T47D (cell line): ENCODE results near the gene NUMBL.

Experiments
- DNase-seq, 2 experiments: peaks; one replicate each; pipeline versions ENCODE4 v3.0.0 to v3.0.0-alpha.2; 2011 to 2012; ENCODE audit warnings: low read depth in 1 of 2, low spot score in 1 of 2
- JUND ChIP-seq: IDR thresholded peaks from 2 replicates; pipeline ENCODE4 v1.6.1; 2012; ENCODE audit warnings: low read depth
- in situ Hi-C: cut with HindIII; loops from 2 replicates; pipeline ENCODE4 v1.10.0; 2016; ENCODE audit warnings: low sequenced_read_pairs, low pct_unique_long_range_greater_than_20kb

The NUMBL gene

DNA sequence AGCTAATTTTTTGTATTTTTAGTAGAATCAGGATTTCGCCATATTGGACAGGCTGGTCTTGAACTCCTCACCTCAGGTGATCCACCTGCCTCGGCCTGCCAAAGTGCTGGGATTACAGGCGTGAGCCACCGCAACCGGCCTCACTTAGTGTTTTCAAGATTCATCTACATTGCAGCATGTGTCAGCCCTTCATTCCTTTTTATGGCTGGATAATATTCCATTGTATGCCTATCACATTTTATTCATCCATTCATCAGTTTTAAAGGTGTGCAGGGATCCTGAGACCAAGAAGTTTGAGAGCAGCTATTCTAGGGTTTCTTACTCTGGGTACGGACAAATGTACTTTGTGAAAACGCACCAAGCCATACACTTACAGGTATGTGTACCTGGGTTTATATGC lies 17.2 kb upstream of the NUMBL start:
- in situ Hi-C loops, result no loop called here
- TF ChIP-seq JUND, result no peak
- no peak for DNase-seq

DNA sequence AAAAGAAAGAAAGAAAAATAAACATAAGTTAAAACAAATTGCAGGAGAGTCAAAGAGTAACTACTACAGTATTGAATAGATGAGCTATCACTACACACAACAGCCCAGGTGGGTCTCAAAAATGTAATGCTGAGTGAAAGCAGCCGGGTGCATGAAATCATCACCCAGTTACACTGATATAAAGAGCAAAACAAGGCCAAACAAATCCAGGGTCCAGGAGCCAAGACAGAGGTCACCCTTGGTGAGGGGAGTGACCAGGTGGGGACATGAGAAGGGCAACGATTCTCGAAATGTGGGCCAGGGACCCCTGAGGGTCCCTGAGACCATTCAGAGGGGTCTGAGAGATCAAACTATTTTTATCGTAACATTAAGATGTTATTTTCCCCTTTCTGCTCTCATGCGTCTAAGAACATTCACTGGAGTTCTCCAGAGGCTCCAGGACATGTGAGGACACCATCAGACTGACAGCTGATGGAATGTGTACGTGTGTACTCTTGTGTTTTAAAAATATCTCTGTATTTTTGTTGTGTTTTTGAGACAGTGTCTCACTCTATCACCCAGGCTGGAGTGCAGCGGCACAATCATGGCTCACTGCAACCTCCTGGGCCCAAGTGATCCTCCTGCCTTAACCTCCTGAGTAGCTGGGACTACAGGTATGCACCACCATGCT lies 15.6 kb upstream of the NUMBL start:
- in situ Hi-C loops, result no loop called here
- no peak for TF ChIP-seq JUND
- DNase-seq, result no peak

DNA sequence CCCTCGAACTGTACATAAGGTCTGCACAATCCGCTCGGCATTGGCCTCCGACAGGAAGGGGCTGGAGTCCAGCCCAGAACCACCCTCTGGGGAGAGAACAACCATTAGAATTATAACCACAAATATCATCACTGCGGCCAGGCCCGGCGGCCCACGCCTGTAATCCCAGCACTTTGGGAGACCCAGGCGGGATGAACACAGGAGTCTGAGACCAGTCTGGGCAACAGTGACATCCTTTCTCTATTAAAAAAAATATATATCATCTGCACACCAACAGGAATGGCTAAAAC lies 14.9 kb upstream of the NUMBL start:
- no peak for DNase-seq
- no peak for TF ChIP-seq JUND
- in situ Hi-C loops, result no loop called here

DNA sequence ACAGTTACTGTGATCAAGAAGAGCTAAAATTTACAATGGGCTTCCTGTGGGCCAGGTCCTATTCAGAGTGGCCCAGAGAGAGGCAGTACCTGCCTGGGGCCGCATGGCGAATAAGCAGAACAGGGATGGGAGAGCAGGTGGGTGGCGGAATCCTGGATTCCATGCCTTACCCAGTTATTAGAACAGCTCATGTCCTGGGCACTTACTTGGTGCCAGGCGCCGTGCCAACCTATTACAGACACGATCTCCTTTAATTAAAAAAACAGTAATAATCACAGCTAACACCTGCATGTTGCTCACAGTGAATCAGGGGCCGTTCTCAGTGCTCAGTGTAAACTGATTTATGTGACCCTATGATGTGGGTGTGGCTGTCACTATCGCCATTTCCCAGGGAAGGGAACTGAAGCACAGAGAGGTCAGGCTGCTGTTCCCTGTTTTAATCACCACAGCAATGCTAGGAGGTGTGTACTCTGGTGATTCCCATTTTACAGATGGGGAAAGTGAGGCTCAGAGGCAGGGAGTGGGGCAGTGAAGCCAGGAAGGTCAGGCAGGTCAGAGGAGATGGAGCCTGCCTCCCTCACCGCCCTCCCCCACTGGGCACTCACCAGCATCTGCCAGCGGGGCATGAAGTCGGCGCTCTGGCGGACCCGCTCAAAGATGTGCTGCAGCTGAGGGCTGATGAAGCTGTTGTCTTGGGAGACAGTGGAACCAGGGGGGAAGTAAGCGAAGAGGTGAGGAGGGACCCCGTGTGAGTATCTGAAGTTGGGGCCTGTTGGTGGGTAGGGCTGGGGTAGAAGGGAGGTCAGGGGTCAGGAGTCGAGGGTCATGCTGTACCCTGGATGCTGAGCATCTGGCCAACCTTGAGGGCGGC lies 14.3 kb upstream of the NUMBL start:
- no peak for TF ChIP-seq JUND
- no peak for DNase-seq
- in situ Hi-C loops, result no loop called here

- in situ Hi-C loops, result no loop called here
- TF ChIP-seq JUND, result no peak
- DNase-seq, result no peak
Measured at GRCh38 chr19:40703029-40703755, 12.7 kb upstream of the NUMBL start.

DNA sequence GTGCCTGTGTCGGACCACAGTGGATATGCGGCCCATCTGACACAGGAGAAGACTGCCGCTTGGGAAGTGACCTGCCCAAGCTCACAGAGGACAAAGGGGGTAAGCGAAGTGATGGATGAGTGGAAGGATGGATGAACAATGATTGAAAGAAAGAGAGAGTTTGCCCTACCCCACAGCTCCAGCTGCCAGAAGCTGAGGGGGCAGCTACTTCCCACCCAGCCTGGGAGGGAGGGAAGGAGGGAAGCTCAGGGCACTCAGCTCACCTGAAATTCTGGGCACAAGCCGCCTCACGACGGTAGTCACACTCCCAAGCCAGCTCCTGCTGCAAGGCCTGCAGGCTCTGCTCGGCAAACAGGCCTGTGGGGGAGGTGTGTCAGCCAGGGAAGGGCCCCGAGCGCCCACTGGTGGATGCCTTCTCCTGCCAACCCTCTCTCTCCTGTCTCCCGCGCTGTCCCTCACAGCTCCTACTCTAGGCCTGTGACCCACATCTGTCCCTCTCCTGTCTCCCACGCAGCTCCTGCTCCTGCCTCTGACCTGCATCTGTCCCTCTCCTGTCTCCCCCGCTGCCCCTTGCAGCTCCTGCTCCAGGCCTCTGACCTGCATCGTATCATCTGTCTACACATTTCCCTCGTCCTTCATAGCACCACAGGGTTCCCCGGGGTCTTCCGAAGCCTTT lies 12.0 kb upstream of the NUMBL start:
- DNase-seq, result peak in 1 of 2 experiments; percentile 60
- in situ Hi-C loops, result no loop called here
- no peak for TF ChIP-seq JUND

- DNase-seq, result no peak
- in situ Hi-C loops, result no loop called here
- no peak for TF ChIP-seq JUND
Measured at GRCh38 chr19:40701758-40702157, 11.3 kb upstream of the NUMBL start.

DNA sequence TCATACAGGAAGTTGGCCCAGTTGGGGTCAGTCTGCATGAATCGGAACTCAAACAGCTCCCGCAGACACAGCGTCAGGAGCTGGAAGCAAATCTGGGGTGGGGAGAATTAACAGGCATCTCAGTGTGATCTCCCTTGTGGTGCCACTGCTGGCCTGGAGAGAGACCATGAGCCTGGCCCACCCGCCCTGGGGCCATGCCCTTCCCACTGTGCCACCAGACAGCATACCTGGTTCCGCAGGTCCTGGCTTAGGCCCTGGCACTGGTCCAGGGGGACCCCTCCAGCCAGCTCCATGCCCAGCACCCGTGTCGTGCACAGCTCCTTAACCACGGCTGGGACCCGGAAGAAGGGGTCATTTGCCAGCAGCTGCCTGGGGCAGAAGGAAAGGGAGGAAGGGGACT lies 9.6 kb upstream of the NUMBL start:
- in situ Hi-C loops, result no loop called here
- DNase-seq, result no peak
- no peak for TF ChIP-seq JUND

DNA sequence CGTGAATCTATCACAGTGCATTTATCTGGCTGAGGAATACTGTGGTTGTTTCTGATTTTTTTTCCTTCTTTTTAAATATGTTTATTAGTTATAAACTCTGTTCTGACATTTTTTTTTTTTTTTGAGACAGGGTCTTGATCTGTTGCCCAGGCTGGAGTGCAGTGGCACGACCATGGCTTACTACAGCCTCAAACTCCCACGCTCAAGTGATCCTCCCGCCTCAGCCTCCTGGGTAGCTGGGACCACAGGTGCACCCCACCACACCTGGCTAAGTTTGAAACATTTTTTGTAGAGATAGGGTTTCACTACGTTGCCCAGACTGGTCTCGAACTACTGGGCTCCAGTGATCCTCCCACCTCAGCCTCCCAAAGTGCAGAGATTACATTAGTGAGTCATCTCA lies 6.6 kb upstream of the NUMBL start:
- no peak for DNase-seq
- in situ Hi-C loops, result no loop called here
- TF ChIP-seq JUND, result no peak

DNA sequence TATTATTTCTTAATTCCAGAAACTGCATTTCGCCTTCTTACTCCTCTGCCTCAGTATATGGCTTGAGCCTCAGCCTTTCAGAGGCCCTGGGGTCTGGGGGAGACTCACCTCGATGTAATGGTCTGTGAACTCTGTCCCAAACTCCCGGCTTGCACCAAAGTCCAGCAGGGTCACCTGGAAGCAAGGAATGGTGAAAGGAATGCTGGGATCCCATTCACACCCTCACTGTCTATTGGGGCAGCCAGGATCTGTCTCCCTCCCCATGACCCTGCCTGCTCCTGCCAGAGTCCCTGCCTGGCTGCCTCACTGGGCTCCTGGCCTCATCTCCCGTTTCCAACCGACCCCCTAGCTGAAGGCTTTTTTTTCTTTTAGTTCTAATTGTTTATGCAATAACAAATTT lies 5.4 kb upstream of the NUMBL start:
- in situ Hi-C loops, result no loop called here
- no peak for TF ChIP-seq JUND
- no peak for DNase-seq

DNA sequence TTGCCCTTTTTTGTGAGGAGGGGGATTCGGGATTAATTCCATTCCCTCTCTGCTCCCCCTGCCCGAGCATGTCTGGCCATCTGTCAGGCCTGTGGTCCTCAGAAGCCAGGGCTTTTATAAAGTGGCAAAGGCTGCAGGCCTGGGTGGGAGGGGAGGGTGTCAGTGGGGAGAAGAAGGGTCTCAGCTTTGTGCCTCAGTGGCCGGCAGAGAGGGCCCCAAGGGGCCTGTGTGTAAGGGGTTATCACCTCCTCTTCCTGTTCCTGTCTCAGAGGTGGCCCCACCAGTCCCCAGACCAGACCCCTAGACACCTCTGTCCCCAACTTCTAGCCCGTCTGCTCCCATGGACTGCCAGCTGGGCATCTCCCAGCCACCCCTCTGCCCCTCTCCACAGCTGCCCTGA lies 3.4 kb upstream of the NUMBL start:
- in situ Hi-C loops, result no loop called here
- no peak for DNase-seq
- TF ChIP-seq JUND, result no peak

DNA sequence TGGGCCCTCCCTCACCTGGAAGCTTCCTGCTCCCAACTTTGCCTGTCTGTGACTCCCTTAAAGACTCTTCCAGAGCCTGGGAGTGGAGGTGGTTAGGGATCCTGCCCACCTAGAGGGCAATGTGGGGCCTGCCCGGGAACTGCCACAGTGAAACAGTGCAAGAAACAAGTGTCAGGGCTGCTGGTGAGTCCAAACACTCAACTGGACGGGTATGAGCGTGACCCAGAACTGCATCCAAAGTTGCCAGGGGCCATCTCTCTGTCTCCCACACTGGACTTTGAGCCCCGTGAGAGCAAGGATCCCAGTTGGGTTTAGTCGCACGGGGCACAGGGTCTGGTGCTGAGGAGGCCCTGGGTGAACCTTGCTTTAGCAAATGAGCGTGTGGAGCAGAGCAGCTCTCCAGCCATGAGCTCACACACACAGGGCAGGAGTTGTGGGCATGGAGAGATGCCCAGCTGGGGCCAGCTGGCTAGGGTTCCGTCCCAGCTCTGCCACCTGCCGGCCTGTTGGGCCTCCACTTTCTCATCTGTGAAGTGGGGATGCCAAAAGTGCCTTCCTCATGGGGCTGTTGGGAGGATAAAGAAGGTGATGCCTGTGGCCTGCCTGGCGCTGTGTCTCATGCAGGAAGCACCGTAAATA lies 2.8 kb upstream of the NUMBL start:
- TF ChIP-seq JUND, result no peak
- DNase-seq, result no peak
- in situ Hi-C loops, result no loop called here
